DND-41 (cell line): ENCODE results near the gene ATP13A3.

ENCODE experiments used
- ATAC-seq: fragments of 200-7000 bp; cut with Tn5 transposase; 3 replicates; pipeline ENCODE4 v1.9.1; 2021; ENCODE audit warnings: low read depth; ENCODE audit not compliant: insufficient read depth
- DNase-seq: peaks from one replicate; pipeline ENCODE4 v3.0.0-alpha.2; 2020
- H2AFZ ChIP-seq: 2 replicates; pipeline ENCODE4 v1.6.0; 2012; ENCODE audit warnings: low read depth, low read length
- H3K27ac ChIP-seq: 2 replicates; pipeline ENCODE4 v1.5.1; 2012; ENCODE audit warnings: low read length, inconsistent platforms
- H3K27me3 ChIP-seq: fragments of 200-600 bp; sonication (generic); 2 replicates; pipeline ENCODE4 v1.6.0; 2012; ENCODE audit warnings: low read length, mild to moderate bottlenecking, inconsistent platforms; ENCODE audit not compliant: insufficient read depth, poor library complexity
- H3K36me3 ChIP-seq: 2 replicates; pipeline ENCODE4 v1.5.1; 2012; ENCODE audit warnings: low read length, inconsistent platforms; ENCODE audit not compliant: insufficient read depth
- H3K4me1 ChIP-seq: 2 replicates; pipeline ENCODE4 v1.5.1; 2012; ENCODE audit warnings: mild to moderate bottlenecking, low read length; ENCODE audit not compliant: insufficient read depth
- H3K4me2 ChIP-seq: 2 replicates; pipeline ENCODE4 v1.6.0; 2012; ENCODE audit warnings: mild to moderate bottlenecking, moderate library complexity, low read length, inconsistent platforms; ENCODE audit not compliant: insufficient read depth
- H3K4me3 ChIP-seq, 2 experiments: fragments of 200-600 bp in 1 of 2; shearing (Covaris generic) in 1 of 2; 2 replicates each; pipeline ENCODE4 v1.5.1; 2012 to 2016; ENCODE audit warnings: inconsistent platforms in 2 of 2, low read length in 2 of 2, mild to moderate bottlenecking in 2 of 2, low read depth in 1 of 2, moderate library complexity in 1 of 2
- H3K79me2 ChIP-seq: 2 replicates; pipeline ENCODE4 v1.6.0; 2012; ENCODE audit warnings: low read length, inconsistent platforms; ENCODE audit not compliant: insufficient read depth
- H3K9ac ChIP-seq: 2 replicates; pipeline ENCODE4 v1.6.0; 2012; ENCODE audit warnings: low read depth, mild to moderate bottlenecking, inconsistent platforms, low read length, moderate library complexity
- H3K9me3 ChIP-seq: 2 replicates; pipeline ENCODE4 v1.5.1; 2012; ENCODE audit warnings: low read length, moderate library complexity, mild to moderate bottlenecking, inconsistent platforms; ENCODE audit not compliant: insufficient read depth, severe bottlenecking
- H4K20me1 ChIP-seq: 2 replicates; pipeline ENCODE4 v1.6.0; 2012; ENCODE audit warnings: low read length; ENCODE audit not compliant: insufficient read depth
- CTCF ChIP-seq: IDR thresholded peaks from 2 replicates; pipeline ENCODE4 v1.5.1; 2012; ENCODE audit warnings: borderline replicate concordance, low read length, moderate library complexity, mild to moderate bottlenecking; ENCODE audit not compliant: poor library complexity, severe bottlenecking; ENCODE audit errors: extremely low read depth
- EZH2 ChIP-seq: IDR thresholded peaks from 3 replicates; pipeline ENCODE4 v1.6.1; 2012; ENCODE audit warnings: borderline replicate concordance, low read depth, mild to moderate bottlenecking, moderate library complexity, low read length, inconsistent platforms; ENCODE audit not compliant: severe bottlenecking

Gene ATP13A3

GRCh38 chr3:194492001-194492400 lies 5.2 kb upstream of the ATP13A3 start:
- H3K27me3 ChIP-seq: no peaks in the 10 kb centered on the region
- no peak overlapping the region for H2AFZ ChIP-seq
- DNase-seq (no peak), ATAC-seq (no peak)
- no peak overlapping the region for H3K9ac ChIP-seq
- no peaks in the 10 kb centered on the region for H4K20me1 ChIP-seq
- H3K79me2 ChIP-seq: no peaks in the 10 kb centered on the region
- H3K9me3 ChIP-seq: no peaks in the 10 kb centered on the region
- H3K4me2 ChIP-seq: no peak overlapping the region
- no peaks in the 10 kb centered on the region for H3K36me3 ChIP-seq
- H3K4me1 ChIP-seq: peaks cover 18% of the 10 kb centered on the region
- no peak for TF ChIP-seq EZH2
- no peak for TF ChIP-seq CTCF
- H3K27ac ChIP-seq: no peak overlapping the region
- no peak overlapping the region for H3K4me3 ChIP-seq

- Histone ChIP-seq H3K4me1 (peaks cover 26% of the 10 kb centered on the region), H3K9ac (no peak overlapping the region), H3K4me2 (no peak overlapping the region), H4K20me1 (peaks cover 11% of the 10 kb centered on the region; the same call in 1 of the 2 replicates), H3K9me3 (no peaks in the 10 kb centered on the region), H3K36me3 (no peaks in the 10 kb centered on the region; the same call in 1 of the 2 replicates), H2AFZ (no peak overlapping the region), H3K27me3 (no peaks in the 10 kb centered on the region), H3K4me3 (no peak overlapping the region), H3K79me2 (peaks cover 14% of the 10 kb centered on the region), H3K27ac (no peak overlapping the region)
- TF ChIP-seq CTCF (no peak), EZH2 (no peak)
- ATAC-seq (no peak), DNase-seq (no peak)
Observed at GRCh38 chr3:194489736-194490612, 3.2 kb upstream of the ATP13A3 start.

- peaks cover 35% of the 10 kb centered on the region for H3K4me1 ChIP-seq
- no peak overlapping the region for H3K4me3 ChIP-seq
- DNase-seq (peak; percentile 30), ATAC-seq (no peak)
- H3K4me2 ChIP-seq: no peak overlapping the region
- no peak for TF ChIP-seq CTCF
- no peak for TF ChIP-seq EZH2
- peak overlapping the region; percentile 3; the same call in 1 of the 2 replicates for H2AFZ ChIP-seq
- no peaks in the 10 kb centered on the region for H3K27me3 ChIP-seq
- peaks cover 12% of the 10 kb centered on the region for H3K36me3 ChIP-seq
- no peak overlapping the region for H3K27ac ChIP-seq
- H3K9ac ChIP-seq: no peak overlapping the region
- peaks cover 32% of the 10 kb centered on the region for H3K79me2 ChIP-seq
- H3K9me3 ChIP-seq: no peaks in the 10 kb centered on the region
- peaks cover 19% of the 10 kb centered on the region; the same call in 1 of the 2 replicates for H4K20me1 ChIP-seq
Observed at GRCh38 chr3:194488055-194488742, 1.4 kb upstream of the ATP13A3 start.
